IMR-90 (cell line): ENCODE measurements around the gene WNK4. TPM values are rescaled to one million over a fixed set of nuclear protein-coding genes. Genes with fewer than 3 reads are reported as not detected.
A peak's percentile ranks its signal among the peaks of the same experiment; 100 is the strongest.

Source experiments
- BHLHE40 ChIP-seq: fragments of 150-350 bp; IDR thresholded peaks from 2 replicates; pipeline ENCODE4 v1.6.1; 2016; ENCODE audit warnings: mild to moderate bottlenecking, low read depth, low read length
- polyA plus RNA-seq, 3 experiments: library from polyadenylated mRNA; depleted of rRNA; stranded (reverse); fragments of >200 nt; gene quantifications; 2 replicates each; pipeline ENCODE4 v1.2.3, GENCODE V29; 2012; ENCODE audit warnings: low replicate concordance in 1 of 3
- total RNA-seq: library from RNA; depleted of rRNA; stranded (reverse); fragments of >200 nt; gene quantifications from 2 replicates; pipeline ENCODE4 v1.2.3, GENCODE V29; 2012
- TF ChIP-seq, protein P1 (sequence below): fragments of 150-350 bp; IDR thresholded peaks from 2 replicates; pipeline ENCODE4 v1.6.1; 2017; ENCODE audit warnings: mild to moderate bottlenecking, antibody characterized with exemption, low read length, low read depth

WNK4 gene
- total and polyA plus RNA-seq, 2 of the 4 experiments (the other 2 are of a cell fraction) = 1.3 to 15.1 TPM

DNA sequence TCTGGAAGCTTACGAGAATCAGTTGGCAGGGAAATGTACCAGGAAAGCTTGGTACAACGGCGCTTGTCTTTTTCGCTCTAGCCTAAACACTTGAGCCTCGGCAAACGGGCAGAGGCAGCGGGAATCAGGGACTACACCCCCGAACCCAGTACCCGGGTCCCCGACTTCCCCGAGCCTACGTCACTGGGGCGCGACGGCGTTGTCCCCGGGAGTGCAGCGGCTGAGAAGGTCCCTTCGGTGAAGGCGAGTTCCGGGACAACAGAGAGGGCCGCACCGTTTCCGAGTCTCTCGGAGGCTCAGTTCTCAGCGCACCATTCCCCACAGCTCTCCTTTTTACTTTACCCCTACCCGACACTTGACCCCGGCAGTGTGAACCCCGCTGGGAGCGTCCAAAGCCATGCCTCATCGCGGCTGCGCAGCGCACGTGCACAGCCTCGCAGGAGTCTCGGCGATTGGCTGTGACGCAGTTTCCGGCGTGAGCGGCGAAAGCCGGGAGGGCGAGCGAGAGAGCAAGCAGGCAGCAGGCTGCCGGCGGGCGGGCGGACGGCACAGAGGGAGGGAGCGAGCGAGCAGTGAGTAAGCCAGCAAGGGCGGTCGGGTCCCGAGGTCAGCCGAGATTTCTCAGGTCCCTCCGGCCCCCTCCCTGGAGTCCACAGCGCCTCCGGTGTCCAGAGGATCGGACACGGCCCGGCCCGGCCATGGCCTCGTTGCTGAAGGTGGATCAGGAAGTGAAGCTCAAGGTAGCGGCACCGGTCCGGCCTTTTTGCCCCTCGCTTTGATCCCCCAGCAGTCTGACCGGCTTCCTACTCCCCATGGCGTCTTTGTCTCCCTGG lies 52.7 kb downstream of the WNK4 start, which contains the start of gene PSME3 (continued):
- TF ChIP-seq, protein P1, sequence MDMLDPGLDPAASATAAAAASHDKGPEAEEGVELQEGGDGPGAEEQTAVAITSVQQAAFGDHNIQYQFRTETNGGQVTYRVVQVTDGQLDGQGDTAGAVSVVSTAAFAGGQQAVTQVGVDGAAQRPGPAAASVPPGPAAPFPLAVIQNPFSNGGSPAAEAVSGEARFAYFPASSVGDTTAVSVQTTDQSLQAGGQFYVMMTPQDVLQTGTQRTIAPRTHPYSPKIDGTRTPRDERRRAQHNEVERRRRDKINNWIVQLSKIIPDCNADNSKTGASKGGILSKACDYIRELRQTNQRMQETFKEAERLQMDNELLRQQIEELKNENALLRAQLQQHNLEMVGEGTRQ = peak; percentile 67
- peak; percentile 100 for TF ChIP-seq BHLHE40
